GM21529 (cell line): ENCODE measurements around the gene HMGA1.
"Not testable (repeated sequence)": the region's sequence is repeated elsewhere in the genome, so short reads cannot be mapped to it uniquely, and the experiment has no call there.

ENCODE experiments used
- ATAC-seq: cut with Tn5 transposase; IDR thresholded peaks from one replicate; pipeline ENCODE4 v1.9.1; 2021; ENCODE audit not compliant: unreplicated experiment

HMGA1 gene

DNA sequence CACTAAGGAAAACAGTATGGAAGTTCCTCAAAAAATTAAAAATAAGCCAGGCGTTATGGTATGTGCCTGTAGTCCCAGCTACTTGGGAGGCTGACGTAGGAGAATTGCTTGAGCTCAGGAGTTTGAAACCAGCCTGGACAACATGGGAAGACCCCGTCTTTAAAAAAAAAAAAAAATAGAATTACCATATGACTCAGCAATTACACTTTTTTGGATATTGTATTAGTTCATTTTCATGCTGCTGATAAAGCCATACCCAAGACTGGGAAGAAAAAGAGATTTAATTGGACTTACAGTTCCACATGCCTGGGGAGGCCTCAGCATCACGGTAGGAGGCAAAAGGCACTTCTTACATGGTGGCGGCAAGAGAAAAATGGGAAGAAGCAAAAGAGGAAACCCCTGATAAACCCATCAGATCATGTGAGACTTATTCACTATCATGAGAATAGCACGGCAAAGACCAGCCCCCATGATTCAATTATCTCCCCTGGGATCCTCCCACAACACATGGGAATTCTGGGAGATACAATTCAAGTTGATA is 22.9 kb downstream of the HMGA1 start:
- no peak for ATAC-seq

DNA sequence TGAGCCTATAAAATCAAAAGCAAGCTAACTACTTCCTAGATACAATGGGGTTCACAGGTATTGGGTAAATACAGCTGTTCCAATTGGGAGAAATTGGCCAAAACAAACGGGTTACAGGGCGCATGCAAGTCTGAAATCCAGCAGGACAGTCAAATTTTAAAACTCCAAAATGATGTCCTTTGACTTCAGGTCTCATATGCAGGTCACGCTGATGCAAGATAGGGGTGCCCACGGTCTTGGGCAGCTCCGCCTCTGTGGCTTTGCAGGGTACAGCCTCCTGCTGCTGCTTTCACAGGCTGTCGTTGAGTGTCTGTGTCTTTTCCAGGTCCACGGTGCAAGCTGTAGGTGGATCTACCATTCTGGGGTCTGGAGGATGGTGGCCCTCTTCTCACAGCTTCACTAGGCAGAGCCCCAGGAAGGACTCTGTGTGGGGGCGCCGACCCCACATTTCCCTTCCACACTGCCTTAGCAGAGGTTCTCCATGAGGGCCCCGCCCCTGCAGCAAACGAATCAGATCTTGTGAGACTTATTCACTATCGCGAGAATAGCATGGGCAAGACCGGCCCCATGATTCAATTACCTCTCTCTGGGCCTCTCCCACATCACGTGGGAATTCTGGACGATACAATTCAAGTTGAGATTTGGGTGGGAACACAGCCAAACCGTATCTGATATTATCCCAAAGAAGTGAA is 24.0 kb downstream of the HMGA1 start:
- no peak for ATAC-seq

DNA sequence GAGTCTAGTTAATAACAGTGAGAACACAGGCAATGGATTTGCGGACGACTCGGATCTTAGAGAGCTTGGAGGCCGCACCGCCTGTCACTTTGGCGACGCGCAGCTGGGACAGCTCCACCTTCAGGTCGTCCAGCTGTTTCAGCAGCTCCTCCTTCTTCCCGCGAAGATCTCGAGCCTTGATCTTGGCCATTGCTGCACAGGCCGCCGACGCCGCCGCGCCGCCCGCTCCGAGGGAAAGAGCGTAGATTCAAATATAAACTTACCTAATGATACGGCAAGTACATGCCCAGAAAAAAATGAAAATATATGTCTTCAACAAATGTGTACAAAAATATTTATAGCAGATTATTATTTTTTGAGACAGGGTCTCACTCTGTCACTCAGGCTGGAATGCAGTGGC is 26.8 kb downstream of the HMGA1 start:
- ATAC-seq = not testable (repeated sequence)

DNA sequence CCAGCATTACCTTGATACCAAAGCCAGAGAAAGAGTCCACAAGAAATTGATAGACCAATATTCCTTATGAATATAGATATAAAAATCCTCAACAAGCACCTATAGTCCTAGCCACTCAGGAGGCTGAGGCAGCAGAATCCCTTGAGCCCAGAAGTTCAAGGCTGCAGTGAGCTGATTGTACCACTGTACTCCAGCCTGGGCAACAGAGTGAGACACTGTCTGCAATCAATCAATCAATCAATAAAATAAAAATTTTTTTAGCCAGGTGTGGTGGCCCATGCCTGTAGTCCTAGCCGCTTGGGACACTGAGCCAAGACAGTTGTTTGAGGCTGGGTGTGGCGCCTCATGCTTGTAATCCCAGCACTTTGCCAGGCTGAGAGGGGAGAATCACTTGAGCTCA is 31.1 kb downstream of the HMGA1 start:
- ATAC-seq = no peak

DNA sequence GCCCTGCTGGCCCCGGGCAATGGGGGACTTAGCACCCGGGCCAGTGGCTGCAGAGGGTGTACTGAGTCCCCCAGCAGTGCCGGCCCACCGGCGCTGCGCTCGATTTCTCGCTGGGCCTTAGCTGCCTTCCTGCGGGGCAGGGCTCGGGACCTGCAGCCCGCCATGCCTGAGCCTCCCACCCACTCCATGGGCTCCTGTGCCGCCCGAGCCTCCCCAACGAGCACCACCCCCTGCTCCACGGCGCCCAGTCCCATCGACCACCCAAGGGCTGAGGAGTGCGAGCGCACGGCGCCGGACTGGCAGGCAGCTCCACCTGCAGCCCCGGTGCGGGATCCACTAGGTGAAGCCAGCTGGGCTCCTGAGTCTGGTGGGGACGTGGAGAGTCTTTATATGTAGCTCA is 32.5 kb downstream of the HMGA1 start:
- not testable (repeated sequence) for ATAC-seq

DNA sequence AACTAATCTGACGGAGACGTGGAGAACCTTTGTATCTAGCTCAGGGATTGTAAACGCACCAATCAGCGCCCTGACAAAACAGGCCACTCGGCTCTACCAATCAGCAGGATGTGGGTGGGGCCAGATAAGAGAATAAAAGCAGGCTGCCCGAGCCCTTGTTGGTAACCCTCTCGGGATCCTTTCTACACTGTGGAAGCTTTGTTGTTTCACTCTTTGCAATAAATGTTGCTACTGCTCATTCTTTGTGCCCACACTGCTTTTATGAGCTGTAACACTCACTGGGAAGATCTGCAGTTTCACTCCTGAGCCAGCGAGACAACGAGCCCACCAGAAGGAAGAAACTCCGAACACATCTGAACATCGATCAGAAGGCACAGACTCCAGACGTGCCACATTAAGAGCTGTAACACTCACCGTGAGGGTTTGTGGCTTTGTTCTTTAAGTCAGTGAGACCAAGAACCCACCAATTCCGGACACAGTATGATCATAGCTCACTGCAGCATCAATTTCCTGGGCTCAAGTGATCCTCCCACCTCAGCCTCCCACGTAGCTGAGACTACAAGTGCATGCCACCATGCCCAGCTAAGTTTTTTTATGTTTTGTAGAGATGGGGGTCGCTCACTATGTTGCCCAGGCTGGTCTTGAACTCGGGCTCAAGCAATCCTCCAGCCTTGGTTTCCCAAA is 33.1 kb downstream of the HMGA1 start:
- not testable (repeated sequence) for ATAC-seq

DNA sequence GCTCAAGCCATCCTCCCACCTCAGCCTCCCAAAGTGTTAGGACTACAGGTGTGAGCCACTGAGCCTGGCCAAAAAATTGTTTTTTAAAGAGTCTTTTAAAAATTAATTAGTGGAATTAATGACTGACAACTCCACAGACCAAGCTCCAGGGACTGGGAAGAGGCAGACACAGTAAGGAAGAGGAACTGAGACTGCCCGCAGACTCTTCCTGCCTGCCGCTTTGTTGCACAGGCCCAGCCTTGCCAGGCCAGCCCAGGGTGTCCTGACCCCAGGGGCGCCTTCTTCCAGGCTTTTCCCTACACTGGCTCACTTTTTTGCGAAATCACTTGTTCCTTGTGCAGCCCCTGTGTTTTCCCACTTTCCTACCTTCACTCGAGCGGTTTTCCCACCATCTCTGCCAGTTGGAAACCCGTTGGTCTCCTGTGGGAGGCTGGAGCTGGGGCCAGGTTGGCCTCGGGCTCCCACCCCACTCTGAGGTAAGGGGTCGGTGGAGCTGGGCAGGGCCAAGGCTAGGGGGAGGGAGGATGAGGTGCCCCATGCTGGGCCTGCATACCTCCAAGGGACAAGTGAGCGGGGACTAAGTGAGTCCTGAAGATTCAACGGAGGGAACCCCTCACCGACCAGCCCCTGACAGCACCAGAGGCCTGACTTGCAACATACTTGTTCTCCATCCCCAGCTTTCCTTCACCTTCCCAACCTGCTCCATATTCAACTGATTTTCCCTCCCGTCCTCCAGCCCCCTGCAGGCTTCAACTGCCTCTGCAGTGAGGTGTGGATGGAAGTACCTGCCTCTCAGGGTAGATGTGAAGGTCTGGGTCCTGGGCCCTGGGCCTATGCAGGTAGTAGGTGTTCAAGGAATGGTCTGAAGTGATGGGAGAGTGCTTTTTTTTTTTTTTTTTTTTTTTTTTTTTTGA is 35.6 kb downstream of the HMGA1 start:
- ATAC-seq = no peak

DNA sequence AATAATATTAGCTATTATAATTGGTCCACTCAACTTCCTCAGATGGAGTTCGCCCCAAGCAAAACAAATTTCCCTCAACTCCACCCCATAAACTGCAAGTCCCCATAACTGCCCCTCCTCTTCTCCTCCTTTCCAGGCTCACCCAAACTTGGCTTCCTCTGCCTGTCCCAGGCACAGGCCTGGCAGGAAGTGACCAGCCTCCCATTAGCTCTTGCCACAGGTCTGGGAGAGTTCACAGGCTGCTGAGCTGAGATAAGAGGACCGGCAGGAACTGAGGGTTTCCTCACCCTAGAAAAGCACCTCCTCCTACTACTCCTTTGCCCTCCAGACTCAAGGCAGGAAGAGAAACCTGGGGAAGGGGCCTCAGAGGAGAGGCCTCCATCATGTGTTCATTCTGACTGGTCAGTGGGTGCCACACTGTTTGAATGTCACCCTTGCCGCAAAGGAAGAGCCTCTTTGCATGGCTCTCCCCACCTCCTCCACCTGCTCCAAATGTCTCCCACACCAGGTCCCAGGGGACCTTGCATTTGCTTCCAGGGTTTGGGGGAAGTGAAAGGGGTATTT is 36.7 kb downstream of the HMGA1 start:
- ATAC-seq = no peak

DNA sequence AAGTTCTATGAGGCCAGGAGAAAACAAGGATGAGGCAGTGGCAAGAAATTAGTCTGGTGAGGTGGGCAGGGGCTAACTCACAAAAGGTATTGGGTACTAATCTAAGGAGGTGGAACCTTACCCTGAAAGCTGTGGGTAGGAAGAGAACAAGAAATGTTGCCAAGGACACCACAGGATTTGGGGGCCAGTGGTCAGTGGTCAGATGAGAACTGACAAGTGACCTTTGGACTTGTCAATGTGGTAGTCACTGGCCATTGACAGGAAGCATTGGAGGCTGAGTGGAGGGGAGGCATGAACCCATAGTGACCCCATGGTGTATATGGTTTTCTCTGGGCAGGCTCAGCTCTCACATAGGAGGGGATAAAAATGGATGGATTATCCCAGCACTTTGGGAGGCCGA is 37.5 kb downstream of the HMGA1 start:
- no peak for ATAC-seq

DNA sequence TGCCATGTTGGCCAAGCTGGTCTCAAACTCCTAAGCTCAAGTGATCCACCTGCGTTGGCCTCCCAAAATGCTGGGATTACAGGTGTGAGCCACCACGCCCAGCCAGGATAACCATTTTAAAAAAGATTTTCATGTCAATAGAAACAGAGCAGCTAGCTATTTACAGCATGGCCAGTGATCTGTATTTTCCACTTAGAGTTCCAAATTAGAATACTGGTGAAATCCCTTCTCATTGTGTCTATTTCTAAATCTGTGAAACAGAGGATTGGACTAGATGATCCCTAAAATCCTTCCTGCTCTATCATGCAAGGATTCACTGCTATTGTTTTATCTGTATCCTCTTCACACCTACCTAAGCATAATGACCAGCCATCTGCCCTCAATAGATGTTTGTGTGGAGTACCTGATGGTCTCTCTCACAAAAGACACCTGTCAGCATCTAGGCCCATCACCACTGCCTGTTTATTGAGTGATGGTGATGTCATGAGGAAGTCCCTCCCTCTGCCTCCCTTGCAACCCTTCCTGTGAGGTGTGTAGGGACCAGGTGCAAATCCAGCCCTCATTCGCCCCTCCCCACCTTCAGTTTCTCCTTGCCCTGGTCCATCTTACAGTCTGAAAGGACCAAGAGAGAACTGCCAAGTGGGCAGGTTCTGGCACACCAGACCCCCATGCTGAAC is 38.6 kb downstream of the HMGA1 start:
- no peak for ATAC-seq

DNA sequence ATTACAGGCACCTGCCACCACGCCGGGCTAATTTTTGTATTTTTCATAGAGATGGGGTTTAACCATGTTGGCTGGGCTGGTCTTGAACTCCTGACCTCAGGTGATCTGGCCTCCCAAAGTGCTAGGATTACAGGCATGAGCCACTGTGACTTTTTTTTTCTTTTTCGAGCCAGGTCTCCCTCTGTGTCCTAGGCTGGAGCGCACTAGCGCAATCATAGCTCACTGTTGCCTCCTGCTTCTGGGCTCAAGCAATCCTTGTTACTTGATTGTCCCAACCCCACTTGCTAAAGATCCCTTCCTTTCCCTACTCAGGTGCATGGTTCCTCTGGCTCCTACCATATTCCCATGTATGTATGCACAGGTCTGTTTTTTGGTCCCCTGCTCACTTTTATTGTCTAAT is 39.5 kb downstream of the HMGA1 start:
- no peak for ATAC-seq

DNA sequence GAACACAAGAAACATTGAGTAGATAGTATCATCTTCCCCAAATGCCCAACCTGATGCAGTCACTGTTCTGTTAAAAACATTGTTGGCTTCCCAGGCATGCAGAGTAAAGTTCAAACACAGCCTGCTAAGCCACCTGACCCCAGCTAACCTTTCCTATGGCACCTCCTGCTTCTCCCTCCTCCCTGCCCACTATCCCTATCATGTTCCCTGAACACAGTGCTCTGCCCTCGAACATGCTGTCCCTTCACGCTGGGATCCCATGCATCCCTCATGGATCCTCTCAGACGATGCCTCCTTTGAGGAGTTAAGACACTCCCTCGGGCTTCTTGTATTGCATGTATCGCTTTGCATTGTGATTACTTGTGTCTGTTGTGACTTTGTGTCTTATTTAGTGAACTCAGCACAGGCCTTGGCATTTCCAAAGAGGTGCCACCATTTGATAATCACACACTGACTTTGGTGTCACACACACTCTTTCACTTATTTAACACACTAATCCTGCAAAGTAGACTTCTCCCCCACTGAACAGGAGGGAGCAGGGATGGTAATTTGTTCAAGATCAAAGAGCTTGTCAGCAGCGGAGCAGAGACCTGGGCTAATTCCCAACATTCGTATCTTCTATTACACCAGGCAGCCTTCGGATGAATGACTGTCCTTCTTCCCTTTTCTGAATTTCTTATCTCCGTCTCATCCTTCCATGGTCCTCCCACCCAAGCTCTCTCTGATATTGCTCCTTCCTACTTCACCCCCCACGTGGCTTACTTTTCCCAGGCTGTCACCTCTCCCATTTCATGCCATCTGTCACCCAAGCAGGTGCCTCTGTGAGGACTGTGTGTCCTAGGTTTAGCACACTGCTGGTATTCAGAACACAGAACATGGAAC is 40.4 kb downstream of the HMGA1 start:
- ATAC-seq = no peak

DNA sequence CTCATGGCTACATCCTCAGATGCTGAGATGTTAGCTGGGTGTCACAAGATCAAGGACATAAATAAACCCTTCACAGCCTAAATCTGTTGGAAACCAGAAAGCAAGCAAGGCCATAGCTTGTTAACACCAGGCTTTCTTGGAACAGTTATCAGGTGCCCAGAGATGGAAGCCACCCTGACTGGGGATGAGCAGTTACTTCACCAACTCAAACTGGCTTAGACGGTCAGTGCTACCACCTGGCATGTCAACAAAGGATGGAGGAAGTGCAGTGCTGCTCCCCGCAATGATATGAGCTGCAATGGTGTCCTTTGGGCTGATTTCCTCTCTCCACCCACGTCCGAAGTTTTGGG is 41.1 kb downstream of the HMGA1 start:
- ATAC-seq = no peak

DNA sequence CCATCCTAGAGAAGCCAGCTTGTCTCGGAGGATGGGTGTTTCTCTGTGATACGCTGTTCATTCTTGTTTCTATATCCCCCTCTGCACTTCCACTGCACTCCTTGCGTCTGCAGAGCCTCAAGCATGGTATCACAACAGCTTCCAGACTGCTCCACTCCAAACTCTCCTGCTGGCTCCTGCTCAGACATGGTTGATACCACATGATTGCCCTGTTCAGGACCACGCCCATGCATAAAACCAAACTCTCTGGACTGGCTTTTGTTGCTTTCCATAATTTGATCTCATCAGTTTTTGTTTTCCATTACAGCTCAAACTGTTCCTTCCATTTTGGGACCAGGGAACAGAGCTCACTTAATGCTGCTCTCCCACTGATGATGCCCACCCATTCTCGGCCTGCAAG is 42.2 kb downstream of the HMGA1 start:
- no peak for ATAC-seq

DNA sequence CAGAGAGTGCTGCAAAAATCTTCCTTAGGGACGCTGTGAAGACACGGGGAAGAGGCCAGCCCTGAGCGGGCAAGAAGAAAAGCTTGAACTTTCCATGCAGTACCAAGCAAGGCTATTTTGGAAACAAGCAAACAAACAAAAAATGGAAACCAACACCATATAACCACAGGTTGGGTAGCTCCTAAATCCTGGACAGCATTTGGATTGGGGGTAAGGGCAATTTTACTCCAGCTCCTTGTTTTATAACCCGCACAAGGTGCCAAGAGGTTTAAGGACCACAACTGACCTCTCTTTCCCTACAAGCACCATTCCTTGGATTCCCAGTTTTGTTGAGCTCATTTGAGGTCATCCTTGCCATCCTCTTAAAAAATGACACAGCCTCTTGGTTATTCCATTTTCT is 43.5 kb downstream of the HMGA1 start:
- ATAC-seq = no peak

DNA sequence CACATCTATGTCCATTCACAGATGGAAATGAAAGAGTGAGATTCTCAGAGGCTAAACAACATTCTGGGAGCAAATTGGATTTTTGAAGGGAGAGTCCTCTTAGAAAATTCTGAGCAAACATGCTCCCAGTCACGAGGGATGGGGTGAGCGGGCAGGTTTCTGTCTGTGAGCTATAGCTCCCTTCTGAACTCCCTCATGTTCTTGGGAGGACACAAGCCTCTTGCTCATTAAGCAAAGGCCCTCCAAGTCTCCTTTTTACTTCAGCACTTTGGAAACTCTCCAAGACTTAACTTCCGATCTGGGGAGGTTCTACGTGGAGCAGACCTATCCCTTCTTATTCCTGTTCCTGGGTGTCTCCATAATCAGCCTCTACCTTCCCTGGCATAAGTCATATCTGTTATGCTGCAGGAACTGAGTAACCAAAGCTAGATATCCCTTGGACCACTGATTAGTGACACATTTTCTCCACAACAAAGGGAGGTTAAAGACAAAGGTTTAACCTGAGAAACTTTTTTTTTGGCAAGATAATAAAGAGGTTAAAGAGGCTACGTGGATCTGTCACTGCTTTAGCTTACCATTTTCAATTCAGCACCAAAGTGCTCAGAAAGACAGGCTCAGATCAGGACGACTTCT is 45.1 kb downstream of the HMGA1 start:
- ATAC-seq = no peak

DNA sequence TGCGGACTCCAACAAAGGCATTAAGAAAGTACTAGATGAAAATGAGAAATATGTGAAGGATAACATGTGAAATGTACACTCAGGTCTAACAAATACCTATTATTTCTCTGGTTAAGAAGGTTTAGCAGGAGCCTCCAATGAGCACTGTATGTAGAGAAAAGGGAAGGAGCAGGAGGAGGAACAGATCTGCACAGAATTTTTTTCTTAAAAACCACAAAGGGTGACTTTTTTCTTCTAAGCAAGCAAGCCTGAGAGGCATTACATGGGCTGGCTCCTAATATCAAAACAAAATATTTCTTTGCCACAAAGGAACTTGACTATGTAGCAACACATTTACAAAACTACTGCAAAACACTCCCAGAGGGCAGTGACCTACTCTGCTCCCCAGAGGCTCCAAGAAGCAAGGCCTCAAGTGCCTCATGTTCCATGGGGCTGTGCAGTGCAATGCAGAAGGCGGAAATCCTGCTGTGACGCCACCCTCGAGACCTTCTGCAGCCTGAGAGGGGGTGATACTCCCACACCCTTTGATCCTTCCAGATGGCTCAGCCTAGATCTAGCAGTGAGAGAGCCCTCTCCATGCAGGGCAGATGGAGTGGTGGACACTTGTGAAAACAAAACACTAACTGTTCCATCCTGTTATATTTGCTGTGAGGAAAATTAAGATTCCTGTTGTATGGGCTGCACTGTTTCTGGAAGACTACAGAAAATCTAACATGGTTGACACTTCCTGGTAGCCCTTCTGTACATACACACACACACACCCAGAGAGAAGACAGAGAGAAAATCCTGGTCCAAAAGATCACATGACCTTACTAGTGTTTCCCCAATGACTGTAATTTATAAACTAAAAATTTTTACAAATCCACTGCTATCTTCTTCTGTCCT is 48.1 kb downstream of the HMGA1 start:
- no peak for ATAC-seq

DNA sequence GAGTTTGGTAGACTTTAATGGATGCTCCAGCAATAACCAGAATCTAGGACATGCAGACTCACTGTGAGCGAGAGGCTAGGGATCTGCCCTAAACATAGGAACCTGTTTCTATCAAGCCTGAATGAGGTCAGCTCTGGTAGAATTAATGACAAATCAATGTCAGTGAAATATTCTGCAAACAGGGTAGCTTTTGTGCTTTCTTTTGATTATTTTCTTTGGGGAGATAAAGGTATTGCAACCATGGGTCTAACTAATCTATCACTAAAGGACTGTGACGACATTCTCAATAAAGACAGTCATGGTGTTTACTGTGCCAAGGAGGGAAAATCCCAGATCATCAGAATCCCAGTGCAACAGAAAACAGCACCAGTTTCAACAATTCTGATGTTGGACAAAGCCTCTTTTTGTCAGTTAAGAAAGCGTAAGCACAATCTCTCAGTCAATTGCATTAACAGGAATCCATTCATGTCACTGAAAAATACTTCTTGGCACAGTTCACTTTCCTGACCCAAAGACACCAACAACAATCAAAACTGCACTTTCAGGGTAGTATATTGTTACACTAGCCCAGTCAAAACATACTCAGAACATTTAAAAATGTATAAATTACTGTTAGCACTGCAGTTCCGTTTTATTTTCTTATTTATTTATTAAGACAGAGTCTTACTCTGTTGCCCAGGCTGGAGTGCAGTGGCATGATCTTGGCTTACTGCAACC is 48.9 kb downstream of the HMGA1 start:
- no peak for ATAC-seq
